HepG2 (cell line): ENCODE measurements around the gene CARMIL1. TPM values are rescaled to one million over a fixed set of nuclear protein-coding genes. Genes with fewer than 3 reads are reported as not detected.
A peak's percentile ranks its signal among the peaks of the same experiment; 100 is the strongest.

ENCODE experiments used
- ARNT2 ChIP-seq: sonication (generic); formaldehyde crosslinking; IDR thresholded peaks from 2 replicates; pipeline ENCODE4 v1.8.0; 2022; ENCODE audit warnings: mild to moderate bottlenecking, low read depth, missing genetic modification reagents, moderate library complexity
- BRF2 ChIP-seq: sonication (generic); formaldehyde crosslinking; IDR thresholded peaks from 2 replicates; pipeline ENCODE4 v1.8.1; 2022; ENCODE audit warnings: mild to moderate bottlenecking, missing genetic modification reagents
- CSRNP1 ChIP-seq: sonication (generic); formaldehyde crosslinking; IDR thresholded peaks from 2 replicates; pipeline ENCODE4 v1.8.1; 2023; ENCODE audit warnings: mild to moderate bottlenecking, missing genetic modification reagents
- FOXO4 ChIP-seq: sonication (generic); formaldehyde crosslinking; conservative IDR thresholded peaks from 2 replicates; pipeline ENCODE4 v1.8.1; 2023; ENCODE audit warnings: missing genetic modification reagents
- JUNB ChIP-seq: sonication (generic); formaldehyde crosslinking; IDR thresholded peaks from 2 replicates; pipeline ENCODE4 v1.8.0; 2022; ENCODE audit warnings: missing genetic modification reagents, mild to moderate bottlenecking, borderline replicate concordance
- NAIF1 ChIP-seq: sonication (generic); formaldehyde crosslinking; IDR thresholded peaks from 2 replicates; pipeline ENCODE4 v1.5.0; 2020; ENCODE audit warnings: mild to moderate bottlenecking, missing genetic modification reagents, borderline replicate concordance
- SAP130 ChIP-seq: IDR thresholded peaks from 2 replicates; pipeline ENCODE4 v1.6.1; 2016; ENCODE audit warnings: low read depth
- SMC3 ChIP-seq: IDR thresholded peaks from 2 replicates; pipeline ENCODE4 v1.6.1; 2011; ENCODE audit warnings: low read length, improper control_type of control experiment
- ZNF124 ChIP-seq: sonication (generic); formaldehyde crosslinking; IDR thresholded peaks from 2 replicates; pipeline ENCODE4 v1.4.0; 2020; ENCODE audit warnings: missing genetic modification reagents
- ZNF142 ChIP-seq: sonication (generic); formaldehyde crosslinking; IDR thresholded peaks from 2 replicates; pipeline ENCODE4 v1.4.0; 2020; ENCODE audit warnings: missing genetic modification reagents
- ZNF207 ChIP-seq: fragments of 450-650 bp; IDR thresholded peaks from 2 replicates; pipeline ENCODE4 v1.6.1; 2016; ENCODE audit warnings: antibody characterized with exemption, borderline replicate concordance
- ZNF292 ChIP-seq: sonication (generic); formaldehyde crosslinking; IDR thresholded peaks from 2 replicates; pipeline ENCODE4 v1.8.1; 2022; ENCODE audit warnings: mild to moderate bottlenecking, low read depth, missing genetic modification reagents, borderline replicate concordance
- ZNF605 ChIP-seq: sonication (generic); formaldehyde crosslinking; IDR thresholded peaks from 2 replicates; pipeline ENCODE4 v1.8.0; 2022; ENCODE audit warnings: mild to moderate bottlenecking, missing genetic modification reagents
- ZNF644 ChIP-seq: IDR thresholded peaks from 2 replicates; pipeline ENCODE4 v1.6.1; 2016; ENCODE audit warnings: low read depth
- ZNF670 ChIP-seq: sonication (generic); formaldehyde crosslinking; IDR thresholded peaks from 2 replicates; pipeline ENCODE4 v1.8.0; 2022; ENCODE audit warnings: mild to moderate bottlenecking, missing genetic modification reagents, borderline replicate concordance
- ZNF724P ChIP-seq: sonication (generic); formaldehyde crosslinking; IDR thresholded peaks from 2 replicates; pipeline ENCODE4 v1.8.0; 2022; ENCODE audit warnings: missing genetic modification reagents, borderline replicate concordance
- ZSCAN22 ChIP-seq: sonication (generic); formaldehyde crosslinking; IDR thresholded peaks from 2 replicates; pipeline ENCODE4 v1.4.0; 2020; ENCODE audit warnings: mild to moderate bottlenecking, missing genetic modification reagents
- polyA plus RNA-seq, 8 experiments: library from polyadenylated mRNA; depleted of rRNA in 3 of 8; stranded (reverse) in 7 of 8; unstranded in 1 of 8; fragments of >200 nt; fragmentation: Illumina TruSeq in 4 of 8; extraction: Trizol in 4 of 8; gene quantifications; 2 replicates each; pipeline versions ENCODE4 v1.2.1 to v1.2.3, GENCODE V29; 2011 to 2016; ENCODE audit warnings: low read depth in 4 of 8, missing spikeins in 1 of 8, mixed read lengths in 1 of 8; ENCODE audit not compliant: insufficient read depth in 1 of 8
- total RNA-seq, 5 experiments: library from RNA; depleted of rRNA; stranded (reverse); fragments of >200 nt; fragmentation: Illumina TruSeq; extraction: Trizol; gene quantifications; 2 replicates each; pipeline ENCODE4 v1.2.3, GENCODE V29; 2016; ENCODE audit warnings: low read depth in 1 of 5

CARMIL1 gene
- total and polyA plus RNA-seq, 2 of the 13 experiments (the other 11 are each of a cell fraction or from before 2014, with no cell fraction given), result 1.8 to 2.6 TPM

- TF ChIP-seq ZNF292 (CRISPR knock-in tag) (peak; percentile 73; the same call in 1 of the 2 replicates), CSRNP1 (CRISPR knock-in tag) (peak; percentile 67; the same call in 1 of the 2 replicates), ZNF142 (no peak), SAP130 (CRISPR knock-in tag) (peak; percentile 74), ZNF605 (CRISPR knock-in tag) (peak; percentile 92), ZNF724P (CRISPR knock-in tag) (no peak), ZSCAN22 (CRISPR knock-in tag) (no peak), NAIF1 (CRISPR knock-in tag) (no peak), ARNT2 (CRISPR knock-in tag) (no peak), ZNF124 (CRISPR knock-in tag) (no peak), FOXO4 (no peak), BRF2 (CRISPR knock-in tag) (no peak), ZNF207 (no peak), JUNB (CRISPR knock-in tag) (peak; percentile 96), ZNF644 (peak; percentile 99), ZNF670 (CRISPR knock-in tag) (no peak), SMC3 (0 out of 2 replicates have a peak, but pooled peaks have one; percentile 8)
These were observed 356.7 kb downstream of the CARMIL1 start (continued) for GRCh38 chr6:25635886-25636317.
